HEK293T (cell line): ENCODE results near the gene EXOC1.

ENCODE experiments used
- BHLHE40 ChIP-seq: fragments of 450-650 bp; IDR thresholded peaks from 2 replicates; pipeline ENCODE4 v1.6.1; 2016; ENCODE audit warnings: mild to moderate bottlenecking, moderate library complexity, borderline replicate concordance
- ELF4 ChIP-seq: fragments of 450-650 bp; IDR thresholded peaks from 2 replicates; pipeline ENCODE4 v1.6.1; 2017; ENCODE audit warnings: antibody characterized with exemption
- FOXK2 ChIP-seq: fragments of 450-650 bp; IDR thresholded peaks from 2 replicates; pipeline ENCODE4 v1.6.1; 2016; ENCODE audit warnings: mild to moderate bottlenecking
- SP1 ChIP-seq: fragments of 450-650 bp; IDR thresholded peaks from 2 replicates; pipeline ENCODE4 v1.6.1; 2017
- TF ChIP-seq, protein P1 (sequence below): fragments of 450-650 bp; IDR thresholded peaks from 2 replicates; pipeline ENCODE4 v1.6.1; 2016

DNA sequence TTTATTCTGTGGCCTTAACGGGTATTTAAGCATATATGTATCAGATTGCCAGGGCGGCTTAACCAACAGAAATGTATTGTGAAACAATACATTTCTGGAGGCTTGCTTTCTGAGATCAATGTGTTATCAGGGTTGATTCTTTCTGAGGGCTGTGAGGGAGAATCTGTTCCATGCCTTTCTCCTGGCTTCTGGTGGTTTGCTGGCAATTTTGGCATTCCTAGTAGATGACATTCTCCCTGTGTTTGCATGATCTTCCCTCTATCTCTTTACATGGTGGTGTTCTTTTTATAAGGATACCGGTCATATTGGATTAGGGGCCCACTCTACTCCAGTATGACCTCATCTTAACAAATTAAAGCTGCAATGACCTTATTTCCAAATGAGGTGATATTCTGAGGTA lies 78.4 kb downstream of the EXOC1 start:
- TF ChIP-seq SP1 (no peak), BHLHE40 (no peak), ELF4 (no peak), FOXK2 (no peak)
- TF ChIP-seq, protein P1, sequence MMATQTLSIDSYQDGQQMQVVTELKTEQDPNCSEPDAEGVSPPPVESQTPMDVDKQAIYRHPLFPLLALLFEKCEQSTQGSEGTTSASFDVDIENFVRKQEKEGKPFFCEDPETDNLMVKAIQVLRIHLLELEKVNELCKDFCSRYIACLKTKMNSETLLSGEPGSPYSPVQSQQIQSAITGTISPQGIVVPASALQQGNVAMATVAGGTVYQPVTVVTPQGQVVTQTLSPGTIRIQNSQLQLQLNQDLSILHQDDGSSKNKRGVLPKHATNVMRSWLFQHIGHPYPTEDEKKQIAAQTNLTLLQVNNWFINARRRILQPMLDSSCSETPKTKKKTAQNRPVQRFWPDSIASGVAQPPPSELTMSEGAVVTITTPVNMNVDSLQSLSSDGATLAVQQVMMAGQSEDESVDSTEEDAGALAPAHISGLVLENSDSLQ = no peak
